WTC11 (cell line): ENCODE measurements around the gene GNPDA1. TPM values are rescaled to one million over a fixed set of nuclear protein-coding genes. Genes with fewer than 3 reads are reported as not detected.

Source experiments
- AR ChIP-seq: fragments of 250-450 bp; sonication (Bioruptor Pico); IDR thresholded peaks from 2 replicates; pipeline ENCODE4 v1.9.0; 2021; ENCODE audit warnings: mild to moderate bottlenecking
- CBFB ChIP-seq: sonication (generic); formaldehyde crosslinking; IDR thresholded peaks from 2 replicates; pipeline ENCODE4 v1.8.1; 2022; ENCODE audit warnings: mild to moderate bottlenecking, low read depth, missing genetic modification reagents
- CREM ChIP-seq: sonication (generic); formaldehyde crosslinking; IDR thresholded peaks from 2 replicates; pipeline ENCODE4 v1.8.1; 2022; ENCODE audit warnings: mild to moderate bottlenecking, missing genetic modification reagents, moderate library complexity
- ELF4 ChIP-seq: sonication (generic); formaldehyde crosslinking; IDR thresholded peaks from 2 replicates; pipeline ENCODE4 v1.8.1; 2022; ENCODE audit warnings: low read depth, mild to moderate bottlenecking, moderate library complexity, missing genetic modification reagents
- EMX1 ChIP-seq: fragments of 250-450 bp; sonication (Bioruptor Pico); IDR thresholded peaks from 2 replicates; pipeline ENCODE4 v1.8.0; 2021; ENCODE audit warnings: mild to moderate bottlenecking
- ETV6 ChIP-seq: sonication (generic); formaldehyde crosslinking; IDR thresholded peaks from 2 replicates; pipeline ENCODE4 v1.8.1; 2022; ENCODE audit warnings: mild to moderate bottlenecking, missing genetic modification reagents
- HMGA2 ChIP-seq: fragments of 250-450 bp; sonication (Bioruptor Pico); IDR thresholded peaks from 2 replicates; pipeline ENCODE4 v1.4.0; 2021; ENCODE audit warnings: mild to moderate bottlenecking, moderate library complexity
- NR3C1 ChIP-seq: sonication (generic); formaldehyde crosslinking; conservative IDR thresholded peaks from 2 replicates; pipeline ENCODE4 v1.8.1; 2023; ENCODE audit warnings: low read depth, mild to moderate bottlenecking, missing genetic modification reagents
- RORB ChIP-seq: fragments of 250-450 bp; sonication (Bioruptor Pico); IDR thresholded peaks from 2 replicates; pipeline ENCODE4 v1.9.0; 2021; ENCODE audit warnings: mild to moderate bottlenecking
- TEAD4 ChIP-seq: sonication (generic); formaldehyde crosslinking; IDR thresholded peaks from 2 replicates; pipeline ENCODE4 v1.8.0; 2022; ENCODE audit warnings: mild to moderate bottlenecking, missing genetic modification reagents
- TP53 ChIP-seq: sonication (generic); formaldehyde crosslinking; IDR thresholded peaks from 2 replicates; pipeline ENCODE4 v1.8.1; 2023; ENCODE audit warnings: mild to moderate bottlenecking, missing genetic modification reagents
- USF2 ChIP-seq: sonication (generic); formaldehyde crosslinking; IDR thresholded peaks from 2 replicates; pipeline ENCODE4 v1.8.1; 2023; ENCODE audit warnings: mild to moderate bottlenecking, missing genetic modification reagents, moderate library complexity
- ZNF121 ChIP-seq: sonication (generic); formaldehyde crosslinking; IDR thresholded peaks from 2 replicates; pipeline ENCODE4 v1.8.0; 2023; ENCODE audit warnings: missing genetic modification reagents
- ZNF138 ChIP-seq: sonication (generic); formaldehyde crosslinking; conservative IDR thresholded peaks from 2 replicates; pipeline ENCODE4 v1.8.1; 2022; ENCODE audit warnings: mild to moderate bottlenecking, moderate library complexity, missing genetic modification reagents
- total RNA-seq: library from RNA; stranded (reverse); gene quantifications from 3 replicates; pipeline ENCODE4 v1.2.3, GENCODE V29; 2021
- TF ChIP-seq, protein P1 (sequence below): sonication (generic); formaldehyde crosslinking; IDR thresholded peaks from 2 replicates; pipeline ENCODE4 v1.8.1; 2022; ENCODE audit warnings: mild to moderate bottlenecking, missing genetic modification reagents, moderate library complexity, borderline replicate concordance
- TF ChIP-seq, protein P2 (sequence below): sonication (generic); formaldehyde crosslinking; IDR thresholded peaks from 2 replicates; pipeline ENCODE4 v1.8.1; 2023; ENCODE audit warnings: mild to moderate bottlenecking, missing genetic modification reagents
- TF ChIP-seq, protein P3 (sequence below): sonication (generic); formaldehyde crosslinking; IDR thresholded peaks from 2 replicates; pipeline ENCODE4 v1.8.1; 2023; ENCODE audit warnings: mild to moderate bottlenecking, missing genetic modification reagents, borderline replicate concordance
- TF ChIP-seq, protein P4 (sequence below): sonication (generic); formaldehyde crosslinking; IDR thresholded peaks from 2 replicates; pipeline ENCODE4 v1.8.0; 2023; ENCODE audit warnings: missing genetic modification reagents, mild to moderate bottlenecking, borderline replicate concordance
- TF ChIP-seq, protein P5 (sequence below): sonication (generic); formaldehyde crosslinking; IDR thresholded peaks from 2 replicates; pipeline ENCODE4 v1.8.1; 2022; ENCODE audit warnings: low read depth, mild to moderate bottlenecking, moderate library complexity, missing genetic modification reagents, borderline replicate concordance
- TF ChIP-seq, protein P6 (sequence below): fragments of 250-450 bp; sonication (Bioruptor Pico); conservative IDR thresholded peaks from 2 replicates; pipeline ENCODE4 v1.9.0; 2021; ENCODE audit warnings: mild to moderate bottlenecking

GNPDA1 gene
- total RNA-seq, 1 experiment from 2014 or later, result 54.8 TPM

- TF ChIP-seq AR (CRISPR knock-in tag), result no peak
- TF ChIP-seq, protein P1, sequence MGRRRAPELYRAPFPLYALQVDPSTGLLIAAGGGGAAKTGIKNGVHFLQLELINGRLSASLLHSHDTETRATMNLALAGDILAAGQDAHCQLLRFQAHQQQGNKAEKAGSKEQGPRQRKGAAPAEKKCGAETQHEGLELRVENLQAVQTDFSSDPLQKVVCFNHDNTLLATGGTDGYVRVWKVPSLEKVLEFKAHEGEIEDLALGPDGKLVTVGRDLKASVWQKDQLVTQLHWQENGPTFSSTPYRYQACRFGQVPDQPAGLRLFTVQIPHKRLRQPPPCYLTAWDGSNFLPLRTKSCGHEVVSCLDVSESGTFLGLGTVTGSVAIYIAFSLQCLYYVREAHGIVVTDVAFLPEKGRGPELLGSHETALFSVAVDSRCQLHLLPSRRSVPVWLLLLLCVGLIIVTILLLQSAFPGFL (CRISPR knock-in tag), result no peak
- TF ChIP-seq ZNF138 (CRISPR knock-in tag), result no peak
- TF ChIP-seq, protein P2, sequence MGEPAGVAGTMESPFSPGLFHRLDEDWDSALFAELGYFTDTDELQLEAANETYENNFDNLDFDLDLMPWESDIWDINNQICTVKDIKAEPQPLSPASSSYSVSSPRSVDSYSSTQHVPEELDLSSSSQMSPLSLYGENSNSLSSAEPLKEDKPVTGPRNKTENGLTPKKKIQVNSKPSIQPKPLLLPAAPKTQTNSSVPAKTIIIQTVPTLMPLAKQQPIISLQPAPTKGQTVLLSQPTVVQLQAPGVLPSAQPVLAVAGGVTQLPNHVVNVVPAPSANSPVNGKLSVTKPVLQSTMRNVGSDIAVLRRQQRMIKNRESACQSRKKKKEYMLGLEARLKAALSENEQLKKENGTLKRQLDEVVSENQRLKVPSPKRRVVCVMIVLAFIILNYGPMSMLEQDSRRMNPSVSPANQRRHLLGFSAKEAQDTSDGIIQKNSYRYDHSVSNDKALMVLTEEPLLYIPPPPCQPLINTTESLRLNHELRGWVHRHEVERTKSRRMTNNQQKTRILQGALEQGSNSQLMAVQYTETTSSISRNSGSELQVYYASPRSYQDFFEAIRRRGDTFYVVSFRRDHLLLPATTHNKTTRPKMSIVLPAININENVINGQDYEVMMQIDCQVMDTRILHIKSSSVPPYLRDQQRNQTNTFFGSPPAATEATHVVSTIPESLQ (CRISPR knock-in tag), result no peak
- no peak for TF ChIP-seq HMGA2 (CRISPR knock-in tag)
- peak; percentile 75 for TF ChIP-seq USF2 (CRISPR knock-in tag)
- TF ChIP-seq, protein P3, sequence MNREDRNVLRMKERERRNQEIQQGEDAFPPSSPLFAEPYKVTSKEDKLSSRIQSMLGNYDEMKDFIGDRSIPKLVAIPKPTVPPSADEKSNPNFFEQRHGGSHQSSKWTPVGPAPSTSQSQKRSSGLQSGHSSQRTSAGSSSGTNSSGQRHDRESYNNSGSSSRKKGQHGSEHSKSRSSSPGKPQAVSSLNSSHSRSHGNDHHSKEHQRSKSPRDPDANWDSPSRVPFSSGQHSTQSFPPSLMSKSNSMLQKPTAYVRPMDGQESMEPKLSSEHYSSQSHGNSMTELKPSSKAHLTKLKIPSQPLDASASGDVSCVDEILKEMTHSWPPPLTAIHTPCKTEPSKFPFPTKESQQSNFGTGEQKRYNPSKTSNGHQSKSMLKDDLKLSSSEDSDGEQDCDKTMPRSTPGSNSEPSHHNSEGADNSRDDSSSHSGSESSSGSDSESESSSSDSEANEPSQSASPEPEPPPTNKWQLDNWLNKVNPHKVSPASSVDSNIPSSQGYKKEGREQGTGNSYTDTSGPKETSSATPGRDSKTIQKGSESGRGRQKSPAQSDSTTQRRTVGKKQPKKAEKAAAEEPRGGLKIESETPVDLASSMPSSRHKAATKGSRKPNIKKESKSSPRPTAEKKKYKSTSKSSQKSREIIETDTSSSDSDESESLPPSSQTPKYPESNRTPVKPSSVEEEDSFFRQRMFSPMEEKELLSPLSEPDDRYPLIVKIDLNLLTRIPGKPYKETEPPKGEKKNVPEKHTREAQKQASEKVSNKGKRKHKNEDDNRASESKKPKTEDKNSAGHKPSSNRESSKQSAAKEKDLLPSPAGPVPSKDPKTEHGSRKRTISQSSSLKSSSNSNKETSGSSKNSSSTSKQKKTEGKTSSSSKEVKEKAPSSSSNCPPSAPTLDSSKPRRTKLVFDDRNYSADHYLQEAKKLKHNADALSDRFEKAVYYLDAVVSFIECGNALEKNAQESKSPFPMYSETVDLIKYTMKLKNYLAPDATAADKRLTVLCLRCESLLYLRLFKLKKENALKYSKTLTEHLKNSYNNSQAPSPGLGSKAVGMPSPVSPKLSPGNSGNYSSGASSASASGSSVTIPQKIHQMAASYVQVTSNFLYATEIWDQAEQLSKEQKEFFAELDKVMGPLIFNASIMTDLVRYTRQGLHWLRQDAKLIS (CRISPR knock-in tag), result peak; percentile 44; the same call in 1 of the 2 replicates
- no peak for TF ChIP-seq RORB (CRISPR knock-in tag)
- no peak for TF ChIP-seq ZNF121
- TF ChIP-seq, protein P4, sequence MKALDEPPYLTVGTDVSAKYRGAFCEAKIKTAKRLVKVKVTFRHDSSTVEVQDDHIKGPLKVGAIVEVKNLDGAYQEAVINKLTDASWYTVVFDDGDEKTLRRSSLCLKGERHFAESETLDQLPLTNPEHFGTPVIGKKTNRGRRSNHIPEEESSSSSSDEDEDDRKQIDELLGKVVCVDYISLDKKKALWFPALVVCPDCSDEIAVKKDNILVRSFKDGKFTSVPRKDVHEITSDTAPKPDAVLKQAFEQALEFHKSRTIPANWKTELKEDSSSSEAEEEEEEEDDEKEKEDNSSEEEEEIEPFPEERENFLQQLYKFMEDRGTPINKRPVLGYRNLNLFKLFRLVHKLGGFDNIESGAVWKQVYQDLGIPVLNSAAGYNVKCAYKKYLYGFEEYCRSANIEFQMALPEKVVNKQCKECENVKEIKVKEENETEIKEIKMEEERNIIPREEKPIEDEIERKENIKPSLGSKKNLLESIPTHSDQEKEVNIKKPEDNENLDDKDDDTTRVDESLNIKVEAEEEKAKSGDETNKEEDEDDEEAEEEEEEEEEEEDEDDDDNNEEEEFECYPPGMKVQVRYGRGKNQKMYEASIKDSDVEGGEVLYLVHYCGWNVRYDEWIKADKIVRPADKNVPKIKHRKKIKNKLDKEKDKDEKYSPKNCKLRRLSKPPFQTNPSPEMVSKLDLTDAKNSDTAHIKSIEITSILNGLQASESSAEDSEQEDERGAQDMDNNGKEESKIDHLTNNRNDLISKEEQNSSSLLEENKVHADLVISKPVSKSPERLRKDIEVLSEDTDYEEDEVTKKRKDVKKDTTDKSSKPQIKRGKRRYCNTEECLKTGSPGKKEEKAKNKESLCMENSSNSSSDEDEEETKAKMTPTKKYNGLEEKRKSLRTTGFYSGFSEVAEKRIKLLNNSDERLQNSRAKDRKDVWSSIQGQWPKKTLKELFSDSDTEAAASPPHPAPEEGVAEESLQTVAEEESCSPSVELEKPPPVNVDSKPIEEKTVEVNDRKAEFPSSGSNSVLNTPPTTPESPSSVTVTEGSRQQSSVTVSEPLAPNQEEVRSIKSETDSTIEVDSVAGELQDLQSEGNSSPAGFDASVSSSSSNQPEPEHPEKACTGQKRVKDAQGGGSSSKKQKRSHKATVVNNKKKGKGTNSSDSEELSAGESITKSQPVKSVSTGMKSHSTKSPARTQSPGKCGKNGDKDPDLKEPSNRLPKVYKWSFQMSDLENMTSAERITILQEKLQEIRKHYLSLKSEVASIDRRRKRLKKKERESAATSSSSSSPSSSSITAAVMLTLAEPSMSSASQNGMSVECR (CRISPR knock-in tag), result peak; percentile 94
- no peak for TF ChIP-seq TEAD4
- peak; percentile 88; the same call in 1 of the 2 replicates for TF ChIP-seq ETV6 (CRISPR knock-in tag)
- no peak for TF ChIP-seq NR3C1
- TF ChIP-seq CREM (CRISPR knock-in tag), result no peak
- no peak for TF ChIP-seq EMX1 (CRISPR knock-in tag)
- no peak for TF ChIP-seq TP53 (CRISPR knock-in tag)
- TF ChIP-seq, protein P5, sequence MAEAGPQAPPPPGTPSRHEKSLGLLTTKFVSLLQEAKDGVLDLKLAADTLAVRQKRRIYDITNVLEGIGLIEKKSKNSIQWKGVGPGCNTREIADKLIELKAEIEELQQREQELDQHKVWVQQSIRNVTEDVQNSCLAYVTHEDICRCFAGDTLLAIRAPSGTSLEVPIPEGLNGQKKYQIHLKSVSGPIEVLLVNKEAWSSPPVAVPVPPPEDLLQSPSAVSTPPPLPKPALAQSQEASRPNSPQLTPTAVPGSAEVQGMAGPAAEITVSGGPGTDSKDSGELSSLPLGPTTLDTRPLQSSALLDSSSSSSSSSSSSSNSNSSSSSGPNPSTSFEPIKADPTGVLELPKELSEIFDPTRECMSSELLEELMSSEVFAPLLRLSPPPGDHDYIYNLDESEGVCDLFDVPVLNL (CRISPR knock-in tag), result no peak
- no peak for TF ChIP-seq CBFB
- TF ChIP-seq ELF4, result no peak
- TF ChIP-seq, protein P6, sequence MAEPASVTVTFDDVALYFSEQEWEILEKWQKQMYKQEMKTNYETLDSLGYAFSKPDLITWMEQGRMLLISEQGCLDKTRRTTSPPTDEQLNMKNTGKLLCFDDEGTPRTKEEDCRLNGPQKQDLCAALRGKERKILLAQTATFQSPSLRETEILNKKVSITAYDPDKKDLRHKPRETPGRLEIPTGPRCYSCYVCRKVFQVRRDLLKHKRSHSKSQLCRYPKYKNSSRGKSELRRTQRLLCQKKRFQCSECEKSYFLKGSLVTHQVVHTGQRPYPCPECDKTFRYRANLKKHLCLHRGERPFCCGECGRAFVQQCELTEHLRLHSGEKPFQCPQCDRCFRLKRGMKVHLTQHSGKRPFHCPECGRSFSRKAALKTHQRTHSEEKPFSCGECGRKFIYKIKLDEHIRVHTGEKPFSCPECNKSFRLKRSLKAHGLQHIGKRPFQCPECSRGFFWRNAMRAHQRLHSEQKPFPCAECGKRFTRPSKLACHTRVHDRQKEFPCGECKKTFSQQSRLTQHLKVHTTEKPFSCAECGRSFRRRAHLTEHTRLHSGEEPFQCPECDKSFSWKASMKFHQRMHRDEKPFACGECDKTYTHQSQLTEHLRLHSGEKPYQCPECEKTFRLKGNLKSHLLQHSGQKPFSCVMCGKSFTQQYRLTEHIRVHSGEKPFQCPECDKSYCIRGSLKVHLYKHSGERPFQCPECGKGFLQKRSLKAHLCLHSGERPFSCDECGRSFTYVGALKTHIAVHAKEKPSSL (CRISPR knock-in tag), result no peak
Observed at GRCh38 chr5:141968914-141969608, 43.8 kb downstream of the GNPDA1 start, which contains the start of gene RNF14 (continued).
